ENCODE results near the gene IKZF1. TPM values are rescaled to one million over a fixed set of nuclear protein-coding genes. Genes with fewer than 3 reads are reported as not detected.

IKZF1 gene
- total RNA-seq, 1 experiment from 2014 or later: not detected

DNA sequence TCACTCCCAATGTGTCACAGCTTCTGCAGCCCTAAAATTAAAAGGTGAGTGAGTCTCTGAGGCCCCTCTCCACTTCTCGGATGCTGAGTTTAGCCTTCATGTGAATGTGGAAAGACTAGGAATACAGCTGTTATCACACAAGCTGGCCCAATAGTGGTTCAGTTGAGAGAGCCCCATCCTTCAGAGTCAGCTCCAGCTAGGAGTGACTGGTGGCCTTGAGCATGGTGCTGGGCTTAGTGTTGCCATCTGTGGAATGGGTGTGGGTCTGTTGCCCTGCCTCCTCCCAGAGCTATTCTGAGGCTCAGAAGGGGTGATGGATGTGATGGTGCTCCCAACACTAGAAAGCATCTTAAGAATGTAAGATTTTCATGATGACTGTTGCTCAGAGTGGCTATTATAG lies 89.8 kb downstream of the IKZF1 start:
- DNase-seq: no peak
- no peaks in the 10 kb centered on the region for H3K36me3 ChIP-seq
- H3K27ac ChIP-seq: no peak overlapping the region
- no peaks in the 10 kb centered on the region for H3K4me1 ChIP-seq
- H3K9me3 ChIP-seq (replicated peaks): no peaks in the 10 kb centered on the region
- H3K27me3 ChIP-seq: peaks cover under 1% of the 10 kb centered on the region; the same call in 1 of the 2 replicates
- H3K4me3 ChIP-seq: no peak overlapping the region

GRCh38 chr7:50396856-50397255 lies 92.3 kb downstream of the IKZF1 start:
- Histone ChIP-seq H3K9me3 (replicated peaks) (no peaks in the 10 kb centered on the region), H3K4me1 (no peaks in the 10 kb centered on the region), H3K36me3 (no peaks in the 10 kb centered on the region), H3K27me3 (peaks cover 3% of the 10 kb centered on the region; the same call in 1 of the 2 replicates), H3K4me3 (no peak overlapping the region), H3K27ac (no peak overlapping the region)
- no peak for DNase-seq

- no peaks in the 10 kb centered on the region for H3K36me3 ChIP-seq
- no peak for DNase-seq
- H3K27me3 ChIP-seq: peaks cover 3% of the 10 kb centered on the region; the same call in 1 of the 2 replicates
- H3K4me1 ChIP-seq: no peaks in the 10 kb centered on the region
- H3K27ac ChIP-seq: no peak overlapping the region
- no peaks in the 10 kb centered on the region for H3K9me3 ChIP-seq (replicated peaks)
- H3K4me3 ChIP-seq: no peak overlapping the region
These were observed 92.9 kb downstream of the IKZF1 start for GRCh38 chr7:50397320-50397970.

- H3K27ac ChIP-seq: no peak overlapping the region
- DNase-seq: no peak
- H3K4me3 ChIP-seq: no peak overlapping the region
- H3K9me3 ChIP-seq (replicated peaks): no peaks in the 10 kb centered on the region
- peaks cover 8% of the 10 kb centered on the region; the same call in 1 of the 2 replicates for H3K27me3 ChIP-seq
- no peaks in the 10 kb centered on the region for H3K36me3 ChIP-seq
- H3K4me1 ChIP-seq: no peaks in the 10 kb centered on the region
These were observed 93.4 kb downstream of the IKZF1 start for GRCh38 chr7:50397971-50398324.

- H3K27ac ChIP-seq: no peak overlapping the region
- no peaks in the 10 kb centered on the region for H3K36me3 ChIP-seq
- H3K4me3 ChIP-seq: no peak overlapping the region
- peaks cover 12% of the 10 kb centered on the region; the same call in 1 of the 2 replicates for H3K27me3 ChIP-seq
- DNase-seq: no peak
- H3K9me3 ChIP-seq (replicated peaks): no peaks in the 10 kb centered on the region
- no peaks in the 10 kb centered on the region for H3K4me1 ChIP-seq
These were observed 94.7 kb downstream of the IKZF1 start for GRCh38 chr7:50399206-50399605.

GRCh38 chr7:50399635-50400034 lies 95.1 kb downstream of the IKZF1 start:
- H3K4me3 ChIP-seq: no peak overlapping the region
- H3K36me3 ChIP-seq: no peaks in the 10 kb centered on the region
- H3K27ac ChIP-seq: no peak overlapping the region
- no peaks in the 10 kb centered on the region for H3K9me3 ChIP-seq (replicated peaks)
- H3K27me3 ChIP-seq: peaks cover 15% of the 10 kb centered on the region; the same call in 1 of the 2 replicates
- no peak for DNase-seq
- H3K4me1 ChIP-seq: no peaks in the 10 kb centered on the region

GRCh38 chr7:50400114-50400513 lies 95.6 kb downstream of the IKZF1 start:
- H3K27ac ChIP-seq: no peak overlapping the region
- H3K9me3 ChIP-seq (replicated peaks): no peaks in the 10 kb centered on the region
- H3K4me3 ChIP-seq: no peak overlapping the region
- no peak for DNase-seq
- no peaks in the 10 kb centered on the region for H3K4me1 ChIP-seq
- H3K27me3 ChIP-seq: peaks cover 17% of the 10 kb centered on the region
- H3K36me3 ChIP-seq: no peaks in the 10 kb centered on the region

DNA sequence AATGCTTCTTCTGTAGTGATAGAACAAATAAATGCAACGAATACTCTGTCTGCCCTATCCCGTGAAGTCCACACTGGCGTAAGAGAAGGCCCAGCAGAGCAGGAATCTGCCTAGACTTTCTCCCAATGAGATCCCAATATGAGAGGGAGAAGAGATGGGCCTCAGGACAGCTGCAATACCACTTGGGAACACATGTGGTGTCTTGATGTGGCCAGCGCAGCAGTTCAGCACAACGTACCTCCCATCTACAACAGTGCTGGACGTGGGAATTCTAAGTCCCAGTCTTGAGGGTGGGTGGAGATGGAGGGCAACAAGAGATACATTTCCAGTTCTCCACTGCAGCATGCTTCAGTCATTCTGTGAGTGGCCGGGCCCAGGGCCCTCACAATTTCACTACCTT lies 99.9 kb downstream of the IKZF1 start:
- Histone ChIP-seq H3K27ac (no peak overlapping the region), H3K4me3 (no peak overlapping the region), H3K36me3 (no peaks in the 10 kb centered on the region), H3K9me3 (replicated peaks) (no peaks in the 10 kb centered on the region), H3K4me1 (no peaks in the 10 kb centered on the region), H3K27me3 (peaks cover 41% of the 10 kb centered on the region)
- peak in 1 of 2 experiments; percentile 13 for DNase-seq

- Histone ChIP-seq H3K4me3 (no peak overlapping the region), H3K27me3 (peaks cover 41% of the 10 kb centered on the region), H3K27ac (no peak overlapping the region), H3K4me1 (no peaks in the 10 kb centered on the region), H3K9me3 (replicated peaks) (no peaks in the 10 kb centered on the region), H3K36me3 (no peaks in the 10 kb centered on the region)
- DNase-seq: no peak
These were observed 100.7 kb downstream of the IKZF1 start for GRCh38 chr7:50405221-50405620.

DNA sequence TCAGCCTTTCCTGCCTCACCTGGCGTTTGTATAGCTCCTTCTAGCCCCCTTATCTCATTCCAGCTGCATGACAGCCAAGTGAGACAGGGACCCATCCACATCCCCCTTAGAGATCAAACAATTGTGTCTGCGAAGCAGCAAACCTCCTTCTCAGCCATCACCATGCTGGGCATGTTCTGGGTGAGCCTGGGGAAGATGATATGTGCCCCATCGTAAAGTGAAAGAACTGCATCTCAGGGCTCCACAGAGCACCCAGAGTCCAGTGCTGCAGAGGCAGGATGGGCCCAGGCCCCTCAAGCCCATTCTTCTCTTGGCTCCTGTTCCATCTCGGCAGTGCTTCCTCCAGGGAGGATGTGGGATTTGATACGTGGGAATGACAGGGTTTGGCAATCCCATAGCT lies 102.4 kb downstream of the IKZF1 start:
- Histone ChIP-seq H3K4me3 (no peak overlapping the region), H3K27me3 (peaks cover 42% of the 10 kb centered on the region), H3K9me3 (replicated peaks) (no peaks in the 10 kb centered on the region), H3K36me3 (no peaks in the 10 kb centered on the region), H3K4me1 (no peaks in the 10 kb centered on the region), H3K27ac (no peak overlapping the region)
- no peak for DNase-seq

- no peak overlapping the region for H3K27ac ChIP-seq
- H3K4me3 ChIP-seq: no peak overlapping the region
- H3K4me1 ChIP-seq: no peaks in the 10 kb centered on the region
- DNase-seq: no peak
- H3K36me3 ChIP-seq: no peaks in the 10 kb centered on the region
- peaks cover 36% of the 10 kb centered on the region for H3K27me3 ChIP-seq
- H3K9me3 ChIP-seq (replicated peaks): no peaks in the 10 kb centered on the region
These were observed 105.6 kb downstream of the IKZF1 start for GRCh38 chr7:50409856-50410745.

GRCh38 chr7:50411332-50411731 lies 106.8 kb downstream of the IKZF1 start:
- H3K27ac ChIP-seq: no peak overlapping the region
- H3K4me1 ChIP-seq: no peaks in the 10 kb centered on the region
- peaks cover 26% of the 10 kb centered on the region for H3K27me3 ChIP-seq
- H3K9me3 ChIP-seq (replicated peaks): no peaks in the 10 kb centered on the region
- no peak overlapping the region for H3K4me3 ChIP-seq
- no peaks in the 10 kb centered on the region for H3K36me3 ChIP-seq
- no peak for DNase-seq

GRCh38 chr7:50412973-50413372 lies 108.5 kb downstream of the IKZF1 start:
- Histone ChIP-seq H3K9me3 (replicated peaks) (no peaks in the 10 kb centered on the region), H3K36me3 (no peaks in the 10 kb centered on the region), H3K27ac (no peak overlapping the region), H3K4me3 (no peak overlapping the region), H3K27me3 (peaks cover 12% of the 10 kb centered on the region; the same call in 1 of the 2 replicates), H3K4me1 (no peaks in the 10 kb centered on the region)
- DNase-seq: no peak

DNA sequence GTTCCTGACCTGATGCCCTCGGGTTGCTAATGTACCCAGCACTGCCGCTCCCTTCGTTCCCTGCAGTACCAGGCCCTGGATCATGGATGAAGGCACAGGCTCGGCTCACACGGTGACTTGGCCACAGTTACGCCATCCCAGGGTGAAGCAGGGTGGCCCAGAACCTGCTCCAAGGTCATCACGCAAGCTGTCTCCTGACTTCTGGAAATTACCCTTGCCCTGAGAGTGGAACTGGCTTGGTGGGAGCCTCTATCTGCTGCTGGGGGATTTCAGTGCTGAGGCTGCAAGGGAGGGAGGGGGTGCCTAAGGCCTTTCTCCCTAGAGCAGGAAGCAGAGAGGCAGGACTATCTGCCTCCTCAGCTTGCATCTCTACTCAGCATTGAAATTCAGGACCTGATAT lies 109.0 kb downstream of the IKZF1 start:
- DNase-seq: no peak
- no peak overlapping the region for H3K27ac ChIP-seq
- no peak overlapping the region for H3K4me3 ChIP-seq
- H3K36me3 ChIP-seq: no peaks in the 10 kb centered on the region
- peaks cover 12% of the 10 kb centered on the region; the same call in 1 of the 2 replicates for H3K27me3 ChIP-seq
- no peaks in the 10 kb centered on the region for H3K9me3 ChIP-seq (replicated peaks)
- H3K4me1 ChIP-seq: no peaks in the 10 kb centered on the region

- H3K36me3 ChIP-seq: no peaks in the 10 kb centered on the region
- no peak for DNase-seq
- H3K27me3 ChIP-seq: peaks cover 11% of the 10 kb centered on the region; the same call in 1 of the 2 replicates
- H3K4me1 ChIP-seq: no peaks in the 10 kb centered on the region
- no peak overlapping the region for H3K27ac ChIP-seq
- no peaks in the 10 kb centered on the region for H3K9me3 ChIP-seq (replicated peaks)
- H3K4me3 ChIP-seq: no peak overlapping the region
These were observed 111.4 kb downstream of the IKZF1 start for GRCh38 chr7:50415844-50416364.
